HEK293T (cell line): ENCODE results near the gene SRF.

Experiments used
- BHLHE40 ChIP-seq: fragments of 450-650 bp; IDR thresholded peaks from 2 replicates; pipeline ENCODE4 v1.6.1; 2016; ENCODE audit warnings: mild to moderate bottlenecking, moderate library complexity, borderline replicate concordance
- CTBP1 ChIP-seq: fragments of 450-650 bp; IDR thresholded peaks from 2 replicates; pipeline ENCODE4 v1.6.1; 2016; ENCODE audit warnings: borderline replicate concordance
- ELF4 ChIP-seq: fragments of 450-650 bp; IDR thresholded peaks from 2 replicates; pipeline ENCODE4 v1.6.1; 2017; ENCODE audit warnings: antibody characterized with exemption
- FOXK2 ChIP-seq: fragments of 450-650 bp; IDR thresholded peaks from 2 replicates; pipeline ENCODE4 v1.6.1; 2016; ENCODE audit warnings: mild to moderate bottlenecking
- FOXM1 ChIP-seq: fragments of 450-650 bp; IDR thresholded peaks from 2 replicates; pipeline ENCODE4 v1.6.1; 2017; ENCODE audit warnings: mild to moderate bottlenecking, borderline replicate concordance
- SP1 ChIP-seq: fragments of 450-650 bp; IDR thresholded peaks from 2 replicates; pipeline ENCODE4 v1.6.1; 2017
- SUZ12 ChIP-seq: fragments of 450-650 bp; IDR thresholded peaks from 2 replicates; pipeline ENCODE4 v1.6.1; 2016; ENCODE audit warnings: mild to moderate bottlenecking
- ZNF384 ChIP-seq: fragments of 450-650 bp; IDR thresholded peaks from 2 replicates; pipeline ENCODE4 v1.6.1; 2016
- TF ChIP-seq, protein P1 (sequence below): fragments of 450-650 bp; IDR thresholded peaks from 2 replicates; pipeline ENCODE4 v1.6.1; 2016

DNA sequence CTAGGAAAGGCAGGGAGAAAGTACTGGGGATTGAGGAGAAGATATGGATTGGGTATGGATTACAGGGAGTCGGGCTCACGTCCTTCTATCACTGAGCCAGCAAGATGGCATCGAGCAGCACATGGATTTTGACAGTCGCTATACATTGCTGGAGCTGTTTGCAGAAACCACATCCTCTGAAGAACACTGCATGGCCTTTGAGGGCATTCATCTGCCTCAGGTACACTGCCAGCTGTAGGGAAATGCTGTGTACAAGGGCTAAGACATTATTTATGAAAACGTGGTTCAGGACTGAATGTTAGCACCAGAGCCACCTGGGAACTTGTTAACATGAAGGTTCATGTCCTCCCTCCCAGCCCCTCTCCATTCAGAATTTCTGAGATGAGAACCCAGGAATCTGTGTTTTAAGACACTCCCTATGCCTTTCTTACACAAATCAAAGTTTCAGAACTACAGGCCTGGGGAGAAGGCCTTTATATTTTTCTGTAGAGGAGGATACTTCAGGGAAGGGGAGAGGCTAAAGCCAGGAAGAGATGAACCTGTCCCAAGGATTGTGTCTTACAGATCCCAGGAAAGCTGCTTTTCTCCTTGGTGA lies 14.4 kb downstream of the SRF start:
- TF ChIP-seq BHLHE40 (no peak), SP1 (no peak), ZNF384 (no peak), CTBP1 (no peak), FOXM1 (no peak), SUZ12 (no peak), ELF4 (no peak), FOXK2 (no peak)
- TF ChIP-seq, protein P1, sequence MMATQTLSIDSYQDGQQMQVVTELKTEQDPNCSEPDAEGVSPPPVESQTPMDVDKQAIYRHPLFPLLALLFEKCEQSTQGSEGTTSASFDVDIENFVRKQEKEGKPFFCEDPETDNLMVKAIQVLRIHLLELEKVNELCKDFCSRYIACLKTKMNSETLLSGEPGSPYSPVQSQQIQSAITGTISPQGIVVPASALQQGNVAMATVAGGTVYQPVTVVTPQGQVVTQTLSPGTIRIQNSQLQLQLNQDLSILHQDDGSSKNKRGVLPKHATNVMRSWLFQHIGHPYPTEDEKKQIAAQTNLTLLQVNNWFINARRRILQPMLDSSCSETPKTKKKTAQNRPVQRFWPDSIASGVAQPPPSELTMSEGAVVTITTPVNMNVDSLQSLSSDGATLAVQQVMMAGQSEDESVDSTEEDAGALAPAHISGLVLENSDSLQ = no peak
